SU-DHL-6 (cell line): ENCODE results near the gene GAREM1.

ENCODE experiments used
- H2AFZ ChIP-seq: fragments of 200-600 bp; sonication (generic); 2 replicates; pipeline ENCODE4 v1.6.1; 2014; ENCODE audit warnings: low read depth, mild to moderate bottlenecking, moderate library complexity, mixed read lengths, antibody characterized with exemption, low read length; ENCODE audit not compliant: severe bottlenecking
- H3F3A ChIP-seq: fragments of 200-600 bp; shearing (Covaris generic); 2 replicates; pipeline ENCODE4 v1.6.0; 2016; ENCODE audit warnings: antibody characterized with exemption, mild to moderate bottlenecking; ENCODE audit not compliant: insufficient read depth
- H3K27ac ChIP-seq: fragments of 200-600 bp; sonication (generic); 2 replicates; pipeline ENCODE4 v1.5.1; 2016; ENCODE audit warnings: low read depth, mild to moderate bottlenecking, low read length, moderate library complexity, mixed read lengths
- H3K27me3 ChIP-seq: fragments of 200-600 bp; sonication (generic), shearing (Covaris generic); 2 replicates; pipeline ENCODE4 v1.6.0; 2014; ENCODE audit warnings: mild to moderate bottlenecking, low read length
- H3K36me3 ChIP-seq: fragments of 200-600 bp; sonication (generic); 2 replicates; pipeline ENCODE4 v1.6.1; 2014; ENCODE audit warnings: mild to moderate bottlenecking, low read length, mixed read lengths
- H3K4me2 ChIP-seq: fragments of 300-600, 200-600 bp; shearing (Covaris generic), sonication (generic); 2 replicates; pipeline ENCODE4 v1.6.0; 2014; ENCODE audit warnings: low read length, low read depth, mild to moderate bottlenecking; ENCODE audit not compliant: poor library complexity, severe bottlenecking
- H3K4me3 ChIP-seq: fragments of 200-600 bp; sonication (generic); 2 replicates; pipeline ENCODE4 v1.5.1; 2014; ENCODE audit warnings: antibody characterized with exemption, low read length, mild to moderate bottlenecking, mixed read lengths; ENCODE audit not compliant: insufficient read depth, poor library complexity, severe bottlenecking
- H3K79me2 ChIP-seq: fragments of 200-600 bp; sonication (generic); 2 replicates; pipeline ENCODE4 v1.6.1; 2014; ENCODE audit warnings: mild to moderate bottlenecking, low read length, moderate library complexity; ENCODE audit not compliant: insufficient read depth
- H3K9ac ChIP-seq: fragments of 200-600 bp; sonication (generic); 2 replicates; pipeline ENCODE4 v1.7.0; 2014; ENCODE audit warnings: mild to moderate bottlenecking, low read length
- H3K9me2 ChIP-seq: fragments of 200-600 bp; sonication (generic); replicated peaks from 2 replicates; pipeline ENCODE4 v1.6.1; 2014; ENCODE audit warnings: low read length; ENCODE audit not compliant: insufficient read depth
- H3K9me3 ChIP-seq: fragments of 200-600 bp; sonication (generic); 2 replicates; pipeline ENCODE4 v1.6.1; 2014; ENCODE audit warnings: low read length, mixed read lengths; ENCODE audit not compliant: insufficient read depth
- H4K20me1 ChIP-seq: fragments of 200-600 bp; sonication (generic); 2 replicates; pipeline ENCODE4 v1.6.1; 2014; ENCODE audit warnings: low read depth, mild to moderate bottlenecking, antibody characterized with exemption, low read length, moderate library complexity, mixed read lengths
- EZH2phosphoT487 ChIP-seq: fragments of 200-600 bp; sonication (generic), shearing (Covaris generic); conservative IDR thresholded peaks from 2 replicates; pipeline ENCODE4 v1.6.1; 2018; ENCODE audit warnings: mild to moderate bottlenecking, antibody characterized with exemption, low read length, moderate library complexity, mixed read lengths
- TF ChIP-seq, protein P1 (sequence below): fragments of 200-600 bp; sonication (generic); IDR thresholded peaks from one replicate; pipeline ENCODE4 v1.5.1; 2017; ENCODE audit warnings: antibody characterized with exemption, mild to moderate bottlenecking, low read length, moderate library complexity; ENCODE audit not compliant: insufficient read depth, poor library complexity, severe bottlenecking

The GAREM1 gene

DNA sequence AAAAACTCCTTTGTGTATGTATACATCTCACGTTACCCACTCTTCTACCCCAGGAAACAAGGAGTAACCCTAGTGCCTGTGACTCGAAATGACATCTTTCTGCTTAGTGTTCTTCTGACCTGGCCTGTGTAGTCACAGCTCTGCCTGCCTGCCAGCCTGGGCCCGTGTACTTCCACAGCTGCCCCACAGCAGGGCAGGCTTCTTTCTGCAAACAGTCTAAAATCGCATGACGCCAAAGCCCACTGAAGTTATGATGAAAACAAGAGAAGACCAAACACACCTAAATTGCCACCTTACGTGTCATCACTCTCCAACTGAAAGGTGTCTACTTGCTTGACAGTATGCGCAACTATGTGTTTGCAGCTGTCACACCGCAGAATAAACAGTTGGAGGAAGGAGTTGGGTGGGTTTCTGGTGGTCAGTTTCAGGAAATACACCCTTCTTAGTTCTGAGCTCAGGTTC lies 1.5 kb downstream of the GAREM1 start:
- no peak overlapping the region for H3K9ac ChIP-seq
- H3K27me3 ChIP-seq, result no peaks in the 10 kb centered on the region
- peak overlapping the region; percentile 48 for H3K4me2 ChIP-seq
- no peaks in the 10 kb centered on the region for H3K9me3 ChIP-seq
- H2AFZ ChIP-seq, result no peak overlapping the region
- no peaks in the 10 kb centered on the region for H4K20me1 ChIP-seq
- H3K36me3 ChIP-seq, result no peaks in the 10 kb centered on the region
- H3K9me2 ChIP-seq, result no peaks in the 10 kb centered on the region
- H3K27ac ChIP-seq, result no peak overlapping the region
- no peak overlapping the region for H3K4me3 ChIP-seq
- no peaks in the 10 kb centered on the region for H3F3A ChIP-seq
- no peaks in the 10 kb centered on the region for H3K79me2 ChIP-seq
- no peak for TF ChIP-seq EZH2phosphoT487
- TF ChIP-seq, protein P1, sequence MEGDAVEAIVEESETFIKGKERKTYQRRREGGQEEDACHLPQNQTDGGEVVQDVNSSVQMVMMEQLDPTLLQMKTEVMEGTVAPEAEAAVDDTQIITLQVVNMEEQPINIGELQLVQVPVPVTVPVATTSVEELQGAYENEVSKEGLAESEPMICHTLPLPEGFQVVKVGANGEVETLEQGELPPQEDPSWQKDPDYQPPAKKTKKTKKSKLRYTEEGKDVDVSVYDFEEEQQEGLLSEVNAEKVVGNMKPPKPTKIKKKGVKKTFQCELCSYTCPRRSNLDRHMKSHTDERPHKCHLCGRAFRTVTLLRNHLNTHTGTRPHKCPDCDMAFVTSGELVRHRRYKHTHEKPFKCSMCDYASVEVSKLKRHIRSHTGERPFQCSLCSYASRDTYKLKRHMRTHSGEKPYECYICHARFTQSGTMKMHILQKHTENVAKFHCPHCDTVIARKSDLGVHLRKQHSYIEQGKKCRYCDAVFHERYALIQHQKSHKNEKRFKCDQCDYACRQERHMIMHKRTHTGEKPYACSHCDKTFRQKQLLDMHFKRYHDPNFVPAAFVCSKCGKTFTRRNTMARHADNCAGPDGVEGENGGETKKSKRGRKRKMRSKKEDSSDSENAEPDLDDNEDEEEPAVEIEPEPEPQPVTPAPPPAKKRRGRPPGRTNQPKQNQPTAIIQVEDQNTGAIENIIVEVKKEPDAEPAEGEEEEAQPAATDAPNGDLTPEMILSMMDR, result no peak

DNA sequence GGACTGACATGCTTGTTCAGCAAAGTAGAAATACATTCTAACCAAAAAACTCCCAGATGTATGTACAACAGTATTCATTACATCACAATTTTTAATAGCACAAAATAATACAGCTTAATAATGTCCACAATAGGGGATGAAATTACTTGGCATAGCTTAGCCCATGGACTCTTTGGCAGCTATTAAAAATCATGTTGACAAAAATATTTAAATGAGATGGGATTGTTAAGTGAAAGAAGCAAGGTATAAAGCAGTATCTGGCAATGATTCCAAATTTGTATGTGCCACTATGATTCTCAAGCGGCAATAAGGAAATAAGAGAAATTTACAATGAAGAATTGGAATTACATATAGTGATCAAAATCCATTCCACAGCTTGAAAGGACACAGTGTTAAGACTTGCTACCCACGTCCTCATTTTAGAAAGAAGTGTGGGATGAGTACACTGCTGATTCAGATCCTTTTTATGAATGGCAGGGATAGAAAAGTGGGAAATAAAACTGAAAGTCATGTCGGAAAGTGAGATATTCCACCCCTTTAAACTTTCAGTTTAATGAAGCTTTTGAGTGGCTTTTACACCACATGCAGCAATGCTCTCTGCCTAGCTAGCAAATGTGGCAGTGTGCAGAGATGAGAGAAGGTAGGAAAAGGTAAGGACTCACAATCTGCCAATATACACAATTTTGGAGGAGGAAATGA lies 2.4 kb downstream of the GAREM1 start:
- Histone ChIP-seq H3K27ac (no peak overlapping the region), H3K9me3 (no peaks in the 10 kb centered on the region), H3K9me2 (no peaks in the 10 kb centered on the region), H4K20me1 (no peaks in the 10 kb centered on the region), H3K4me2 (peak overlapping the region; percentile 4), H3F3A (no peaks in the 10 kb centered on the region), H2AFZ (no peak overlapping the region), H3K27me3 (no peaks in the 10 kb centered on the region), H3K36me3 (no peaks in the 10 kb centered on the region), H3K9ac (no peak overlapping the region), H3K4me3 (no peak overlapping the region), H3K79me2 (no peaks in the 10 kb centered on the region)
- no peak for TF ChIP-seq EZH2phosphoT487
- TF ChIP-seq, protein P1, result no peak

DNA sequence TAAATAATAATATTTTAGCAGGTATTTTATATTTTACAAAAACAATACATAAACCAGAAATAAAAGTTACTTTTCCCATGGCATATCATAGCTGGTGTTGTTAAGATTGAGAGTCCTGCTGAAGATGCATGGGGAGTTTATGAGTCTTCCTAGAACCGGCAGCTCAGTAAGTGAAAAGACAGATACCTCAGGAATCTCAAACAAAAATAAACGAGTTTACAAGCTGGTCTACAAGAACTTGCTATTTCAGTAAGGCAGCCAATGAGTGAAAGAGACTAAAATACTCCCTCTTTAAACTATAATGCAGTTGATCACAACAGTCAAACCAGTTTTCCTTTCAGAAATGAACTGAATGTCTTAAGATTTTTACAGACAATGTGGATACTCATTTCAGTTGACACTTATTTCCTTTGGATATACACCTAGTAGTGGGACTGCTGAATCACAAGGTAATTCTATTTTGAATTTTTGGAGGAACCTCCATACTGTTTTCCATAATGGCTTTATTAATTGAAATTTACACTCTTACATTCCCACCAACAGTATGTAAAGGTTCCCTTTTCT lies 8.9 kb downstream of the GAREM1 start:
- H3K27me3 ChIP-seq, result no peaks in the 10 kb centered on the region
- no peak overlapping the region for H3K27ac ChIP-seq
- no peaks in the 10 kb centered on the region for H3K9me3 ChIP-seq
- no peaks in the 10 kb centered on the region for H4K20me1 ChIP-seq
- TF ChIP-seq, protein P1, result no peak
- no peak for TF ChIP-seq EZH2phosphoT487
- no peaks in the 10 kb centered on the region for H3K36me3 ChIP-seq
- H3K9ac ChIP-seq, result no peak overlapping the region
- no peak overlapping the region for H2AFZ ChIP-seq
- no peaks in the 10 kb centered on the region for H3F3A ChIP-seq
- H3K9me2 ChIP-seq, result no peaks in the 10 kb centered on the region
- H3K4me2 ChIP-seq, result no peak overlapping the region
- H3K4me3 ChIP-seq, result no peak overlapping the region
- no peaks in the 10 kb centered on the region for H3K79me2 ChIP-seq
